ENCODE data around the gene RICTOR.
A peak's percentile ranks its signal among the peaks of the same experiment; 100 is the strongest.

RICTOR gene

DNA sequence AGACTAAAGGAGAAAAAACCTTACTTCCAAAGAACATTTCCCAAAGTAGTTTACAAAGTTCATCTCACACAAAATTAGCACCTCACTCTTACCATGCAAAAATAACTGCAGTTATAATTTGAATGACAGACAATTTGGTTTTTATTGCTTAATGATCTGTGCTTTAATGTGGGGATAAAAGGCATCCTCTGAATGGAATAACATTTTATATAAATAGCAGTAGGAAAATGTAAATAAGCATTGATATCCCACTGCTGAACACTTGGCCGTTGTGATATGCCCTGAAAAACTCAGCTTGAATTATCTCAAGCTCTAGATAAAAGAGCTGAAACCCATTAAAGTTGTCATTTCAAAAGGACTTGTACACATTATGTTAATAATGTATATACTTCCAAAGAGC, 135.2 kb downstream of the RICTOR start:
- DNase-seq (ENCODE audit: low read depth), result no peak

DNA sequence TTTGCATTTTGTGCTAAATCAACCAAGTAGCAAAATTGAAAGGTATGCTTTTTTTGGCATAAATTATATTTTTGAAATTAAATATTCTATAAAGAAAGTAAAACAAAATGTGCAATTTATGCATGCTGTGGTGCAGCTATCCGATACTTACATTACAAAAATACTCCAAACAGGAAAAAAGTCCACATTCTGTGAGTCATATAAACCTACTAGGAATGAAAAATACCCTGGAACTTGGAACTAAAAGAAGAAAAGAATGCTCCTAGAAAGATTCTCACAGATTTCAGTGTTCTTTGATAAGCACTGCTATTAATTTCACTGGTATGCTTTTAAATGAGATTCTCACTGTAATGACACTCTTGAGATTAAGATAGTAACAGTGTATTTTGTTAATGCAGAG, 135.8 kb downstream of the RICTOR start:
- DNase-seq (ENCODE audit: low read depth), result no peak

DNA sequence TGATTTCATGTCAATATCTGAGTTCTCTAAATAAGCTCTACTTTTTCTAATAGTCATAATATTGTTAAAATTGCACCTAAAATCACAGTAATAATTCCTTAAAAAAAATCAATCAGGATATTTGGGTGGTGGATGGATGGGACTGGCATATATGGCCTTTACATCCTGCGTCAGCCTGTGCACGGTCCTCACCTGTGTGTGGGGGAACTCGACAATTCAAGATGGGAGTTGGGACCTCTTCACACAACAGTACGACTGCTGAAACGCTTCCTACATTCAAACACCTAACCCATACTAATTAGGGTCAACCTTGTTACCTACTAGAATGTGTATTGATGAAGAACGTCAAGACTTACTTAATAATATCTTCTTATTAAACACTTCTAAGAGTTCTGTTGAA, 137.9 kb downstream of the RICTOR start:
- no peak for DNase-seq (ENCODE audit: low read depth)

DNA sequence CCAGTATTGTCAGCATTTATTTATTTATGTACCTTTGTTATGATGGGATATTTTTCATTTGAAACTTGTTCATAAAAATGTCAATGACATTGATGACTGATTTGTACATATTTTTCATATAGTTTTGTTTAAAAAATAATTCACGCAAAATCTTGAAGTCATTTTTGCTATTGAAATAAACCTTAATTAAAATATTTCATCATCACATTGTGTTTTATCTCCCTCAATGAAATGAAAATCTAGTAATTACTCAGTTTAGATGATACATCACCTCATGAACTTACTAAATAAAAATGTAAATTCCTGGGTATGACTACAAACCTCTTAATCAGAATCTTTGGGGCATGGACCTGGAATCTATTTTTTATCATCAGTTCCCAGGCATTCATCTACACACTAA, 138.8 kb downstream of the RICTOR start:
- no peak for DNase-seq (ENCODE audit: low read depth)

DNA sequence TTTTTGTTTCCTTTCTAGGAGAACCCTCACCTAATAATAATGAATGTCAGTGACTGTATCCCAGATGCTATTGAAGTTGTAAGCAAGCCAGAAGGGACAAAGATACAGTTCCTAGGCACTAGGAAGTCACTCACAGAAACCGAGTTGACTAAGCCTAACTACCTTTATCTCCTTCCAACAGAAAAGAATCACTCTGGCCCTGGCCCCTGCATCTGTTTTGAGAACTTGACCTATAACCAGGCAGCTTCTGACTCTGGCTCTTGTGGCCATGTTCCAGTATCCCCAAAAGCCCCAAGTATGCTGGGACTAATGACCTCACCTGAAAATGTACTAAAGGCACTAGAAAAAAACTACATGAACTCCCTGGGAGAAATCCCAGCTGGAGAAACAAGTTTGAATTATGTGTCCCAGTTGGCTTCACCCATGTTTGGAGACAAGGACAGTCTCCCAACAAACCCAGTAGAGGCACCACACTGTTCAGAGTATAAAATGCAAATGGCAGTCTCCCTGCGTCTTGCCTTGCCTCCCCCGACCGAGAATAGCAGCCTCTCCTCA, 141.3 kb downstream of the RICTOR start:
- DNase-seq (ENCODE audit: low read depth), result no peak

DNA sequence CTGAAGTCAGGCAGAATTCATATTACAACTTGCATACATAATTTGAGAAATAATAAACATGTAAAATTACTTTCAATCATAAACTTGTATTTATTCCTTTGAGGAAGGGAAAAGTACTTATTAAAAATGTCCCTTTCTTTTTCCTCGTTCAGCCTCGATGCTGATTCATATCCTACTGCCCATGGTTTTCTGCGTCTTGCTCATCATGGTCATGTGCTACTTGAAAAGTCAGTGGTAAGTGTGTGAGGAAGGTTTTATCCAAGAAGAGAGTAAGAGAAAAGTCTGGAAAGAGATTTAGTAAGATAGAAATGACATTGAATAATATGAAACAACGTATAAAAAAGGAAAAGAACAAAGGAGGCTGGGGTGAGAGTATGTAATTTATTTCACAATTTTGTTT, 142.5 kb downstream of the RICTOR start:
- DNase-seq (ENCODE audit: low read depth), result no peak

DNA sequence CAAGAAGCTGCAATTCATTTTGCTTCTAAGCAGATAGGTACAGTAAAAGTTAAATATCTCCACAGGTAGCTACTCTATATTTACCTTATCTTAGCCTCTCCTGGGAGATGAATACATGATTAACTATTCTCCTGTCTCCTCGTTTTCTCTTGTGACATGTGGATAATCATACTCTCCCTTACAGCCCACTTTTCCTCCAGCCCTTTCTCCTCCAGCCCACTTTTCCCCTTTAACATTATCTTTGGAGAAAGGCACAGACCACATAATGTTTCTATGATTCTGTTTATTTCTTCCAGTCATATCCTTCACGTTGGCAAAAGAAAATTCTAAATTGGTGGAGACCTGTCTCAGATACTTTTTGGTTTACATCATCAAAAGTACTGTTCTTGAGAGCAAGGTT, 144.4 kb downstream of the RICTOR start:
- no peak for DNase-seq (ENCODE audit: low read depth)

DNA sequence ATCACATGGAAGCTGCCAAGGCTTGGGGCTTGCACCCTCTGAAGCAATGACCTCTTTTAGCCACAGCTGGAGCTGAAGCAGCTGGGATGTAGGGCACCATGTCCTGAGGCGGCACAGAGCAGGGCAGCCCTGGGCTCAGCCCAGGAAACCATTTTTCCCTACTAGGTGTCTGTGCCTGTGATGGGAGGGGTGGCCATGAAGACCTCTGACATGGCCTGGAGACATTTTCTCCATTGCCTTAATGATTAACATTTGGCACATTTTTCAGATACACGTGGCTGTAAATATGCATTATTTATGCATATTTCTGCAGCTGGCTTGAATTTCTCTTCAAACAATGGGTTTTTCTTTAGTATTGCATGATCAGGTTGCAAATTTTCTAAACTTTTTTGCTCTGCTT, 146.7 kb downstream of the RICTOR start:
- no peak for DNase-seq (ENCODE audit: low read depth)

DNA sequence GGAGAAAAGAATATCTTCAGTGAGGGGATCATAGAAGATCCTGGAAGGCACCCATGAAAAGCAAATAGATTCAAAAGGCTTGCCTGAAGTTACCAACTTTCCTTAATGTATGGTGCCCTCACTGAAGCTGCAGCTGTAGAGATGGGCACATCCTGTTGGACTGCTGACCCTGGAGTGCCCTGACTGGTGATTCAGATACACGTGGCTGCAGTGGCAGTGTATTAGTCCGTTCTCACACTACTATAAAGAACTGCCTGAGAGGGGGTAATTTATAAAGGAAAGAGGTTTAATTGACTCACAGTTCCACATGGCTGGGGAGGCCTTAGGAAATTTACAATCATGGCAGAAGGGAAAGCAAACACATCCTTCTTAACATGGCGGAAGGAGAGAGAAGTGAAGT, 148.1 kb downstream of the RICTOR start:
- DNase-seq (ENCODE audit: low read depth), result peak; percentile 34

DNA sequence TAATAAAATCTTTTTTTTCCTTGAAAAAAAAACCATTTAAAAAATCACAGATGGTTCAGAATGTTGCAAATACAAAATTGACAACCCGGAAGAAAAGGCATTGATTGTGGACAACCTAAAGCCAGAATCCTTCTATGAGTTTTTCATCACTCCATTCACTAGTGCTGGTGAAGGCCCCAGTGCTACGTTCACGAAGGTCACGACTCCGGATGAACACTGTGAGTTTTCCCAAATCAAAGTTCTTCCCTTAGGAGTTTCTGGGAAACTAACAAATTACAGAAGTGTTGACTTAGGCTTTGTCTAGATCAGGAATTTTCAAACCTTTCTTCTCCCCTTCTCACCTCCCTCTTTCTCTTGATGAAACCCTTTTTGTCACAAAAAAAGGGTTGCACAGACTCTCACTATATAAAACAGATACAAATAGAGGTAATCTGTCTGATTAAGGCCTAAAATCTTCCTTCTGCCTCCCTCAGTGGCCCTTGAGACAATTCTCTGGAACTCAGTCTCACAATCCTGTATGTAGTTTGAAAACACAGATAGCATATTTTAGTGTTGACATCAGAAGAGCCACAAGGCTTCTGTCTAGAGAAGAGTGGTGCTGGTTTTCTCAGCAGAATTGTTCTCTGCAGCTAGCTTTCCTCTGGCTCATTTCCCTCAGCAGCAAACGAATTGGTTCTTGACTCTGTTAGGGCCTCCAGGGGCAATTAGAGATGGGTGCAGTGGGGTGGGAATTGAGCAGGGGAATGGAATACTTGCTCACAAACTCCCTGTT, 148.9 kb downstream of the RICTOR start:
- DNase-seq (ENCODE audit: low read depth), result peak; percentile 50

DNA sequence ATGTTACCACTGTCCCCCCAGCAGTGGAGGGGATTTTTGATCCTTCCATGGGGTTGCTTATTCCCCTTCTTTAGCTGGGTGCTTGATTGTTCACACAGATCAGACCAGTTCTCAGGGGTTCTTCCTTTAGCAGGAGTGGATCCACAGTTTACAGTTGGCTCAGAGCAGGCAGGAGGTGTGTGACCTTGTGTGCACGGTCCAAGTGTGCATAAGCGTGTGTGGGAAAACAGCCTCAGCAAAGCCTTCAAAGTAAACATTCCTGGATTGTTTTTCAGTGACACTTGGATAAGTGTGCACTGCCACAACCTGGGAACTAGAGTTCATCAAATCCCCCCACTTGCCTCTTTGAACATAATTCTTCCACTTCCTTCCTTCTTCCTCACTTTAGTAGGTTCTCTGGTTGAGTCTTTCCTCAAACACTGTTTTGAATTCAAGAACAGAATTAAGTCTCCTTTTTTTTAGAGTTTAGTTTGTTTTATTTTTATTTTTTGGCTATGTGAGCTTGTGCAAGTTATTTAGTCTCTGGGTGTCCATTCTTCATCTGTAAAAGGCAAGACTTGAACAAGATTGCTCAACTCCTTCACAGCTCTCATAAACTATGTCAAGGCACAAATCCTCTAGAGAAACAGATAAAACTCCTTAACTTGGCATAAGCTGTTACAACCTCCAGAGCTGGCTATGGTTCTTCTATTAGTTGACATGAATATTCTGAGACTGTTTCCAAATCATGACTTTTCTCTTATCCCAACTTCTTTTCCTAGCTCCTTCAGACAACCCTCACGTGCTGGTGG, 150.3 kb downstream of the RICTOR start:
- DNase-seq (ENCODE audit: low read depth), result no peak

DNA sequence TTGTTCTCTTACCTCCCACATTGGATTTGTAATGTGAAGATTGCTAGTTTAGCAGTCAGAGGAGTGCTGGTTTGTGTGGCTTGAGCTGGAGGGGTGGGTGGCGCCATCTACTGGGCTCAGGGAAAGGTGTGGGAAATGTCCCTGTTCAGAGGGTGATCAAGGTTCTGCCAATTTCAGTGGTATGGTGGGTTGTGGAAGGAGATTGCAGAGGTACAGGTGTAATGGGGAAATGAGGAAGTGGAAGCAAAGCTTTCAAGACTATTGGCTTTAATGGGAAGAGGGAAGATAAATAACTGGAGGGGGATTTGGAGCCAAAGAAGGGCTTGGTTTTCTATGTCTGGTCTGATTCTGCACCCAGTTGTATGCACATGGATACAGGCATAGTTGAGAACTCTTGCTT, 152.0 kb downstream of the RICTOR start:
- DNase-seq (ENCODE audit: low read depth), result peak; percentile 30

DNA sequence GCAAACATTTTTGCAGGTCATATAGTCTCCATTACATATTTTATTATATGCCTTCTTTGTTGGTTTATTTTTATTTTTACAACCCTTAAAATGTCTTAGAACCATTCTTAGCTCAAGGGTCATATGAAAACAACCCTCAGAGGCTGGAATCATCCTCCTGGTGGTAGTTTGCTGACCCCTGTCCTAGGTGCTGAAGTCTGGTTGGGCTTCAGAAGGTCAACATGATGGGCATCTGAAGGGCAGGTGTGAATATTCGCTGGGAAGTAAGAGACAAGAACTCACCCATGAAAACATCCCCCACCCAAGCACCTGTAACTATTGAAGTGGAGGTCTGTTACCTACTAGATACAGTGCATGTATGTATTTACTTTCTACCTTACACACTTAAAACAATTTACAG, 153.0 kb downstream of the RICTOR start:
- DNase-seq (ENCODE audit: low read depth), result no peak

DNA sequence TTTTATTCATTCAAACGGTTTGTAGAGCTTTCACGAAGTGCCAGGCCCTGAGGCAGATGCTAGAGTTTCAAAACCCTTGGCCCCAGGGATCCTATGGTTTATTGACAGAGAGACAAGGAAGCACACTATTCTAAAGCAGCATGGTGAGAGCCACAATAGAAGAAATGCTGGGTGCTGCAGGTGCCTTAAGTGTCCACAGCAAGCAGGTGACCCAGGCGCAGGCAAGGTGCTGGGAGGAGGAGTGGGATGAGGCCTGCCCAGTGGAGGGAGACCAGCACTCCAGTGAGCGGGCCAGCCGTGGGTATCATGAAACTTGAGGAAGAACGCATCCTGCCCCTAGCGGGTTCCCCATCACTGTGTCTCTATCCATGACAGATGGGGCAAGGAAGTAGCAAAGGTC, 157.4 kb downstream of the RICTOR start:
- DNase-seq (ENCODE audit: low read depth), result no peak

DNA sequence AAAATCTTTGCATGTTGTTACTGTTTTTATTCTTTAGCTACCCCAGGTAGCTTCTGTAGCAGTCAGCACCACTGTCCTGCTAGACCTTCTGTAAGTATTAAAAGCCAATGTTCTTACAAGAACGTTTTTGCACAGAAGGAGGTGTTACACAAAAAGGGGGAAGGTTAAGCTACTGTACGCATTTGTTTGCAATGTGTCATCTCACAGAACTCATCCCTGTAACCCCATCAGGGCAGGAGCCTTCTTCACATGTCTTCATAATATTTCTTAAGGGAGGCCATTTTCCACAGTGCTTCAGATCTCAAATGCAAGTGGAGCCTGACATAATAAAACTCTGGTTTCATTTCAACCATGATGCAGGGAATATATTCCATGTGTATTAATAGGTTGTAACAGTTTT, 160.5 kb downstream of the RICTOR start:
- DNase-seq (ENCODE audit: low read depth), result no peak

DNA sequence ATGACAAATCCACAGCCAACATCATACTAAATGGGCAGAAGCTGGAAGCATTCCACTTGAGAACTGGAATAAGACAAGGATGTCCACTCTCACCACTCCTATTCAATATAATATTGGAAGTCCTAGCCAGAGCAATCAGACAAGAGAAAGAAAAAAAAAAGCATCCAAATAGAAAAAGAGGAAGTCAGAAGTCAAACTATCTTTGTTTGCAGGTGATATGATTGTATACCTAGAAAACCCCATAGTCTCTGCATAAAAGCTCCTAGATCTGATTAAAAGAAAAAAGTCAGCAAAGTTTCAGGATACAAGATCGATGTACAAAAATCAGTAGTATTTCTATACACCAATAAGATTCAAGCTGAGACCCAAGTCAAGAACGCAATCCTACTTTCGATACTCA, 162.3 kb downstream of the RICTOR start:
- no peak for DNase-seq (ENCODE audit: low read depth)

DNA sequence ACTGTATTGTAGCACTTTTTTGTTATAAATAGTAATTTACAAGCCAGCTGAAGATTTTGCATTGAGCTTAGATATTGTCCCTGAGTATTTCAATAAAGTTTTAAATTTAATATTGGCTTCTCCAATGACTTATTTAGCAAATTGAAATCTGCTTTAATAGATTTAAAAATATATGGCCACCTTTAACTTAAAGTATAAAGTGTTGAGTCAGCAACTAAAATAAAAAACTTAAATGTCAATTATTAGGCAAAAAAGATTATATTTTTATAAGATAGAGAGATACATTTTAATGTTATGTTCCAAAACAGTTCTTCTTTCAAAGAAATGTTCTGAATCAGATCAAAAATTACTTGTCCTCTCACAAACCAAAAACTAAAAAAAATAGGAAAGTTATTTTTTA, 167.7 kb downstream of the RICTOR start:
- DNase-seq (ENCODE audit: low read depth), result no peak

DNA sequence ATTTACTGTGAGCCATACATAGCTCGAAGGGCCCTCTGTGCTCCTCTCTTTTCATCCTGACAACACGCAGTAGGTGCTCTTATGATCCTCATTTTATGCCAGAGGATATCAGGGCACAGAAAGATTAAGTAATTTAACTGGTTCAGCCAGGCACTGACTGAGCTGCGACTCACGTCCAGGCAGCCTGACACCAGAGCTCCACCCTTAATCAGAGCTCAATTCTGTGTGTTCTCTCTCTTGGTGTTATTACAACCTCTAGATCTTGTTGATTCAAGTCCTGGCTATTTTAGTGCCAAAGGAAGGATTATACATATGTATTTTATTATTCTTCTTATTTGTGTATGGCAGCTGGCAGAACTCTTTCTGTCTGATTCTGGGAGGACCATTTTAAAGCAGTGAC, 168.7 kb downstream of the RICTOR start:
- DNase-seq (ENCODE audit: low read depth), result no peak

DNA sequence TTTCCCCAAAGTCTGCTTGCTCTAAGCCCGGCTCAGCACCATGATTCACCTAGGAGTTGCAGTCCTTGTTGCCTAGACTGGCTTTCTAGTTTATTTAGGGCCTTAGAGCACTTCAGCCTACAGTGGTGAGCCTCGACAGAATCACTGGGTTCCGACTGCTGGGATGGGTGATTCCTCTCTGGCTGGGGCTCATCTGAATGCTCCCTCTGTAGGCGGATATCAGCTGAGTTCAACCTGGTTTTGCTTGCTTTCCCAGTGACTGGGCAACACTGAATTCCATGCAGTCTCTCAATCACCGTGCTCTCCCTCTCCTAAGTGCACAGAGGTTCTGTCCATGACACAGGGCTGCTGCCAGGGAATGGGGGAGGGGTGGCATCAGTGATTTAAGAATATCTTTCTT, 174.3 kb downstream of the RICTOR start:
- DNase-seq (ENCODE audit: low read depth), result no peak

DNA sequence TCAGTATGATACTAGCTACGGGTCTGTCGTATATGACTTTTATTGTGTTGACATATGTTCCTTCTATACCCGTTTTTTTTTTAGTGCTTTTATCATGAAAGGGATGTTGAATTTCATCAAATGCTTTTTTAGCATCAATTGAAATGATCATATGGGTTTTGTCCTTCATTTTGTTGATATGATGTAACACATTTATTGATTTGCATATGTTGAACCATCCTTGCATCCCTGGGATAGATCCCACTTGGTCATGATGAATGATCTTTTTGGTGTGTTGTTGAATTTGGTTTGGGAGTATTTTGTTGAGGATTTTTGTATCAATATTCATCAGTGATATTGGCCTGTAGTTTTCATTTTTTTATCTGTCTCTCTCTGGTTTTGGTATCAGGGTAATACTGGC, 177.4 kb downstream of the RICTOR start:
- DNase-seq (ENCODE audit: low read depth), result no peak

DNA sequence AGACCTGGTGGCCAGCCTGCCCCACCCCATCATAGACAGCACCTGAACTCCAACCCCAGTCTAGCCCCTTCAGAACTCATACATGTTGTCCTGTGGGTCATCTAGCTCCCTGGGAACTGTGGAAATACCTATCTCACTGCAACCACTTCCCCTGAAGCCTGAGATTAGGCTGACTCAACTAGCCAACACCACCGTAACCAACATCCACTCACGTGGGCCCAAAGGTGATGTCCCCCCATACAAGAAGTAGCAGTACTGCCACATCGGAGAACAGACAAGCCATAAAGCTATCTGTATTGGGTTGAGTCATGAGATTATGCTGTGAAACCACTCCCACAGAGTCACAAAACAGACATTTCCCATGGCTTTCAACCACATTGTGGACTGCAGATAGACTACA, 181.8 kb downstream of the RICTOR start:
- no peak for DNase-seq (ENCODE audit: low read depth)

DNA sequence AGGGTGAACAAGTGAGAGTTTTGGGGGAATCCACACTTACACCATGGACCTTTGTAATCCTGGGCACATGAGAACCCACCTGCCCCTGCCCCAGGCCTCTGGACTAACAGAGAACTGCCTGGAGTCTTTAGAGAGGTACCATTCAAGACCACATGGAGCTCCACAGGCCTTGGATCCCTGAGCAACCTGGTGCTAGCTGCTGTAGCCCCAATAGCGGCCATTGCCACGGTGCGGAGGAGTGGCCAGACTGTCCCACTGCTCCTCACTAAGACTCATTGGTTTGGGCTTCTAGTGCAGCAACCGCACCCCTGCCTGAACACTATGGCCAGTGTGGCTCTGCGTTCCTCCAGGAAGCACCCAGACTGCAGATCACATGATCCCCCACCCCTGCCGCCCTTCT, 182.6 kb downstream of the RICTOR start:
- no peak for DNase-seq (ENCODE audit: low read depth)

DNA sequence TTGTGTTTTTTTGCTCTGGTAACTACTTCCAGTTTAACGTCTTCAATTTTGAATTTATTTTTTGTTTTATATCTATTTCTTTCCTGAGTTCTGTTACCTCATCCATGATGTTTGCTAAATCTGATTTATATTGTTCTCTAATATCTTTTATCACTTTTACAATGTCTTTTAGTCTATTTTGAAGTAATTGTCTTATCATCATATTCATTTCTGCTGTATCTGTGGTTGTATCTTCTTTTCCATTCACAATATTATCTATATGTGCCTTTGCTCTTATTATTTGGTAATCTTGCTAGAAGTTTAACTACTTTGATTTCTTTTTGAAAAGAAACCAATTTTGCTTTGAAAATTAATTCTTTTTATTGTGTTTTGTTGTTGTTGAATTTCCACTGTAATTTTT, 184.8 kb downstream of the RICTOR start:
- no peak for DNase-seq (ENCODE audit: low read depth)

All from HS-5 (cell line).